OCI-M2 (cell line): ENCODE data around the gene UPK1A.
"Not testable (repeated sequence)": the region's sequence is repeated elsewhere in the genome, so short reads cannot be mapped to it uniquely, and the experiment has no call there.

Experiments used
- DNase-seq: peaks from one replicate; lab custom pipeline; 2025; ENCODE audit not compliant: unreplicated experiment; lab: John Stamatoyannopoulos, UW

Gene UPK1A

GRCh38 chr19:35716801-35717664 is 50.7 kb downstream of the UPK1A start:
- peak; percentile 99 for DNase-seq

DNA sequence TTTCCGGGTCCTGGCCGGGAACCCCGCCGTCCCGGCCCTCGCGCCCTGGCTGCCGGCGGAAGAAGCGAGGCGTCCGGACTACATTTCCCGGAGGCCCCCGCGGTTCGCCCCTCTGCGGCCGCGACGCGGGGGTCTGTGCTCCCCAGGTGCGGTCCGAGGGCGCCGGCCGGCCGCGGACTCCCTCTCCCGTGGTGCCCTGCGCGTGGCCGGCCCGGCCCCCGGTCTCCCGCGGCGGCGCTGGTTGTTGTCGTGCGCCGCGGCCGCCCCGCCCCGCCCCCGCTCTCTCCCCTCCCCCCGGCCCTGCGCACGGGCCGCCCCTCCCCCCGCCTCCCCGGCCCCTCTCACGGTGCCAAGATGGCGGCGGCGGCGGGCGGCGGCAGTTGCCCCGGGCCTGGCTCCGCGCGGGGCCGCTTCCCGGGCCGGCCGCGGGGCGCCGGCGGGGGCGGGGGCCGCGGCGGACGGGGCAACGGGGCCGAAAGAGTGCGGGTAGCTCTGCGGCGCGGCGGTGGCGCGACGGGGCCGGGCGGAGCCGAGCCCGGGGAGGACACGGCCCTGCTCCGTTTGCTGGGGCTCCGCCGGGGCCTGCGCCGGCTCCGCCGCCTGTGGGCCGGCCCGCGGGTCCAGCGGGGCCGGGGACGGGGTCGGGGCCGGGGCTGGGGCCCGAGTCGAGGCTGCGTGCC is 51.5 kb downstream of the UPK1A start, which contains the start of gene KMT2B:
Gene KMT2B (plus strand): TSS at position 339 of the 680 bp plus-strand sequence. CDS start 16 bp downstream, at position 355.
- DNase-seq, result no peak

DNA sequence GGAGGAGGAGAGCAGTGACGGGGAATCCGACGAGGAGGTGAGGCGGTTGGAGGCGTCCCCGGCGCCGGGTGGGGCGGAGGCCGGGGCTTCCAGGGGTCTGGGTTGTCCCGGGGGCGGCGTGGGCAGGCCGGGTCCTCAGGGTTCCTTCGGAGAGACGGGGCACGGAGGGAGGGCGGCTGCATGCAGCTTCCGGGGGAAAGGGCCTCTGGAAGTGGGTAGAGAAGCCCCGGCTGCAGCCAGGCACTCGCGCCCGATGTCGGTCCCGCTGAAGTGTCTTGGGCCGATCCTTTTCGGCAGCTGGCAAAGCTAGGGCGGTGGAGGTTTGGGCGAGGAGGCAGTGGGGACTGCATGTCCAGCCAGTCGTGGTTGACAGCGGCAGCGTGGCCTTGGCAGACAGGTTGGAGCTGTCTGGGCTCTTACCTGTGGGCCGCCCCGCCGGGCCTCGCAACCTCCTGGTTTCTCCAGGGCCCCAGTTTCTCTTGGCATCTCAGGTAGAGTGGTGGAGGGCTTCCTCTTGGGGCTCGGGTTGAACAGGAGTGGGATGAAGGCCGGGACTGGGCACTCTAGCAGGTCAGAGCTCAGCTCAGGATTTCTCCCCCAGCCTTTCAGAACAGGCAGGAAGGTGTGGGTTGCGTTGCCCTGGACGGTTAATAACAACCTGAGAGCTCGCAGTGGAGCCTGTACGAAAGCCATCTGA is 52.2 kb downstream of the UPK1A start:
- no peak for DNase-seq

DNA sequence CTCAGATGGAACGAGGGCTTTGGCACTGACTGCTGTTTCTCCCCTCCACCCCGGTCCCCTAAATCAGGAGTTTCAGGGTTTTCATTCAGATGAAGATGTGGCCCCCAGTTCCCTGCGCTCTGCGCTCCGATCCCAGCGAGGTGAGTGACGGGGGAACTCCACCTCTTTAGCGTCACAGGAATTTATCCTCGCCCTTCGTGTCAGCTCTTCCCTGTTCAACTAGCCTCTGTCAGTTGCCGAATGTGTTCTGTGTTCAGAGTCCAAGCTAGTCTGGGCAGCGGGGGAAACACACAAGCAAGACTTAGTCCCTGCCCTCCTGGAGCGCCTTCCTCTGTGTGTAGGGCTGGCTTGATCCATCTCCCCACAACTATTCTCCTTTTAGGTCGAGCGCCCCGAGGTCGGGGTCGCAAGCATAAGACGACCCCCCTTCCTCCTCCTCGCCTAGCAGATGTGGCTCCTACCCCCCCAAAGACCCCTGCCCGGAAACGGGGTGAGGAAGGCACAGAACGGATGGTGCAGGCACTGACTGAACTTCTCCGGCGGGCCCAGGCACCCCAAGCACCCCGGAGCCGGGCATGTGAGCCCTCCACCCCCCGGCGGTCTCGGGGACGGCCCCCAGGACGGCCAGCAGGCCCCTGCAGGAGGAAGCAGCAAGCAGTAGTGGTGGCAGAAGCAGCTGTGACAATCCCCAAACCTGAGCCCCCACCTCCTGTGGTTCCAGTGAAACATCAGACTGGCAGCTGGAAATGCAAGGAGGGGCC is 53.3 kb downstream of the UPK1A start:
- DNase-seq, result no peak

GRCh38 chr19:35720163-35720524 is 53.8 kb downstream of the UPK1A start:
- no peak for DNase-seq

- DNase-seq, result no peak
These were observed 54.3 kb downstream of the UPK1A start for GRCh38 chr19:35720648-35721047.

DNA sequence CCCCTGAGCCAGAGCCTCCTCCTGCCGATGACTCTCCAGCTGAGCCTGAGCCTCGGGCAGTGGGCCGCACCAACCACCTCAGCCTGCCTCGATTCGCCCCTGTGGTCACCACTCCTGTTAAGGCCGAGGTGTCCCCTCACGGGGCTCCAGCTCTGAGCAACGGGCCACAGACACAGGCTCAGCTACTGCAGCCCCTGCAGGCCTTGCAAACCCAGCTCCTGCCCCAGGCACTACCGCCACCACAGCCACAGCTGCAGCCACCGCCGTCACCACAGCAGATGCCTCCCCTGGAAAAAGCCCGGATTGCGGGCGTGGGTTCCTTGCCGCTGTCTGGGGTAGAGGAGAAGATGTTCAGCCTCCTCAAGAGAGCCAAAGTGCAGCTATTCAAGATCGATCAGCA is 55.1 kb downstream of the UPK1A start:
- no peak for DNase-seq

DNA sequence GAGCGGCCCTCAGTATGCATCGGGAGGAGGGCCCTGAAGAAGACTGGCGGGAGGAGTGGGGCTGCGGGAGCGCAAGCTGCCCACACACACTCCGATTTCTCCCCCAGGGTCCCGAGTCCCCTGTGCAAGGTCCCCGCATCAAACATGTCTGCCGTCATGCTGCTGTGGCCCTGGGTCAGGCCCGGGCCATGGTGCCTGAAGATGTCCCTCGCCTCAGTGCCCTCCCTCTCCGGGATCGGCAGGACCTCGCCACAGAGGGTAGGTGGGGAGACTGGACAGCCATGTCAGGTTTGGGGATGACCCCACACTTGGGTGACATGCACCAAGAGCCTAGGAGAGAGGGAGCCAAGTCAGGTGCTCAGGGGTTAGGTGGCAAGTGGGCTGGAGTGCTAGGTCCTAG is 56.1 kb downstream of the UPK1A start:
- DNase-seq, result no peak

DNA sequence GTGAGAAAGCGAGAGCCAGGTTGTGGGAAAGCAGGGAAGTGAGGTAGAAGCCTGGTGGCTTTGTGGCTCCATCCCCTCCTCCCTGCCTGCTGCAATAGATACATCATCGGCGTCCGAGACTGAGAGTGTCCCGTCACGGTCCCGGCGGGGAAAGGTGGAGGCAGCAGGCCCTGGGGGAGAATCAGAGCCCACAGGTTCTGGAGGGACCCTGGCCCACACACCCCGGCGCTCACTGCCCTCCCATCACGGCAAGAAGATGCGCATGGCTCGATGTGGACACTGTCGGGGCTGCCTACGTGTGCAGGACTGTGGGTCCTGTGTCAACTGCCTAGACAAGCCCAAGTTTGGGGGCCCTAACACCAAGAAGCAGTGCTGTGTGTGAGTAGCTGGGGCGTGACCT is 56.6 kb downstream of the UPK1A start:
- DNase-seq, result no peak

- DNase-seq, result no peak
These were observed 57.4 kb downstream of the UPK1A start for GRCh38 chr19:35723671-35724070.

- DNase-seq, result not testable (repeated sequence)
These were observed 57.8 kb downstream of the UPK1A start for GRCh38 chr19:35724132-35724531.

GRCh38 chr19:35724560-35724959 is 58.2 kb downstream of the UPK1A start:
- no peak for DNase-seq

- no peak for DNase-seq
These were observed 59.0 kb downstream of the UPK1A start for GRCh38 chr19:35725216-35725861.

- DNase-seq, result no peak
These were observed 61.0 kb downstream of the UPK1A start for GRCh38 chr19:35727053-35727955.
